ENCODE measurements around the gene KNTC1. TPM values are rescaled to one million over a fixed set of nuclear protein-coding genes. Genes with fewer than 3 reads are reported as not detected.
"Not testable (repeated sequence)": the region's sequence is repeated elsewhere in the genome, so short reads cannot be mapped to it uniquely, and the experiment has no call there.

The KNTC1 gene
- total RNA-seq, 4 donors from 2014 or later: 10.6 to 79.4 (median 23.1) TPM

GRCh38 chr12:122590990-122591389 lies 63.9 kb downstream of the KNTC1 start:
- Histone ChIP-seq H3K4me3 (no peak overlapping the region), H3K4me1 (no peaks in the 10 kb centered on the region), H3K27me3 (no peaks in the 10 kb centered on the region), H3K9me3 (no peaks in the 10 kb centered on the region), H3K36me3 (peaks cover 0 to 12% (median 2%) of the 10 kb centered on the region in 4 donors), H3K27ac (no peak overlapping the region)
- no peak for TF ChIP-seq POLR2AphosphoS5 (IDR thresholded peaks at IDR 0.05)
- TF ChIP-seq POLR2A (IDR thresholded peaks at IDR 0.05): no peak
- in situ Hi-C loops (cut with MboI; ENCODE audit: low pct_ligation_motif_present in 1 of 4, low pct_unique_long_range_greater_than_20kb in 1 of 4, low sequenced_read_pairs in 3 of 4) (no loop called here), intact Hi-C loops (cut with DNase I; ENCODE audit: low total_unique reads) (no loop called here)
- no peak for DNase-seq
- 94 to 95% methylated on average over 7 of the region's 7 CpGs for WGBS, 2 donors (ENCODE audit: low coverage in 1 of 2)

GRCh38 chr12:122591966-122592365 lies 64.9 kb downstream of the KNTC1 start:
- H3K4me3 ChIP-seq; H3K4me1 ChIP-seq; H3K27me3 ChIP-seq; in situ Hi-C loops (cut with MboI; ENCODE audit: low pct_ligation_motif_present in 1 of 4, low pct_unique_long_range_greater_than_20kb in 1 of 4, low sequenced_read_pairs in 3 of 4); H3K9me3 ChIP-seq; intact Hi-C loops (cut with DNase I; ENCODE audit: low total_unique reads); H3K27ac ChIP-seq; DNase-seq: not testable (repeated sequence)
- WGBS, 2 donors (ENCODE audit: low coverage in 1 of 2): 96% methylated on average over 10 of the region's 30 CpGs; no CpG with 5 or more reads in 1 of the 2 donors
- peaks cover 0 to 12% (median 0%) of the 10 kb centered on the region in 4 donors for H3K36me3 ChIP-seq

- DNase-seq; H3K27ac ChIP-seq; H3K4me3 ChIP-seq; intact Hi-C loops (cut with DNase I; ENCODE audit: low total_unique reads); H3K4me1 ChIP-seq; H3K9me3 ChIP-seq; H3K27me3 ChIP-seq; in situ Hi-C loops (cut with MboI; ENCODE audit: low pct_ligation_motif_present in 1 of 4, low pct_unique_long_range_greater_than_20kb in 1 of 4, low sequenced_read_pairs in 3 of 4): not testable (repeated sequence)
- WGBS, 2 donors (ENCODE audit: low coverage in 1 of 2): 85% methylated on average over 8 of the region's 8 CpGs; no CpG with 5 or more reads in 1 of the 2 donors
- H3K36me3 ChIP-seq: peaks cover 0 to 12% (median 0%) of the 10 kb centered on the region in 4 donors
Observed at GRCh38 chr12:122592543-122592942, 65.5 kb downstream of the KNTC1 start.

GRCh38 chr12:122593910-122594309 lies 66.9 kb downstream of the KNTC1 start:
- DNase-seq: no peak
- TF ChIP-seq POLR2AphosphoS5 (IDR thresholded peaks at IDR 0.05) (no peak), EP300 (IDR thresholded peaks at IDR 0.05; ENCODE audit: low read depth) (no peak), POLR2A (IDR thresholded peaks at IDR 0.05) (no peak), CTCF (IDR thresholded peaks at IDR 0.05) (no peak)
- in situ Hi-C loops (cut with MboI; ENCODE audit: low pct_ligation_motif_present in 1 of 4, low pct_unique_long_range_greater_than_20kb in 1 of 4, low sequenced_read_pairs in 3 of 4): no loop called here
- intact Hi-C loops (cut with DNase I; ENCODE audit: low total_unique reads): no loop called here
- no peaks in the 10 kb centered on the region for H3K9me3 ChIP-seq
- H3K36me3 ChIP-seq: peaks cover 0 to 12% (median 0%) of the 10 kb centered on the region in 4 donors
- WGBS, 2 donors (ENCODE audit: low coverage in 1 of 2): 82 to 100% methylated on average over 1 of the region's 1 CpG
- H3K27me3 ChIP-seq: no peaks in the 10 kb centered on the region
- no peak overlapping the region for H3K4me3 ChIP-seq
- no peak overlapping the region for H3K27ac ChIP-seq
- H3K4me1 ChIP-seq: no peaks in the 10 kb centered on the region

GRCh38 chr12:122596838-122597237 lies 69.8 kb downstream of the KNTC1 start:
- H3K9me3 ChIP-seq: no peaks in the 10 kb centered on the region
- in situ Hi-C loops (cut with MboI; ENCODE audit: low pct_ligation_motif_present in 1 of 4, low pct_unique_long_range_greater_than_20kb in 1 of 4, low sequenced_read_pairs in 3 of 4) (no loop called here), intact Hi-C loops (cut with DNase I; ENCODE audit: low total_unique reads) (no loop called here)
- H3K4me3 ChIP-seq: no peak overlapping the region
- H3K36me3 ChIP-seq: no peaks in the 10 kb centered on the region
- H3K27ac ChIP-seq: no peak overlapping the region
- no peaks in the 10 kb centered on the region for H3K4me1 ChIP-seq
- H3K27me3 ChIP-seq: no peaks in the 10 kb centered on the region
- no peak for DNase-seq
- TF ChIP-seq EP300 (IDR thresholded peaks at IDR 0.05; ENCODE audit: low read depth) (no peak), CTCF (IDR thresholded peaks at IDR 0.05) (no peak), POLR2AphosphoS5 (IDR thresholded peaks at IDR 0.05) (no peak), POLR2A (IDR thresholded peaks at IDR 0.05) (no peak)

- no peak overlapping the region for H3K27ac ChIP-seq
- TF ChIP-seq POLR2AphosphoS5 (IDR thresholded peaks at IDR 0.05) (no peak), CTCF (IDR thresholded peaks at IDR 0.05) (no peak), POLR2A (IDR thresholded peaks at IDR 0.05) (no peak), EP300 (IDR thresholded peaks at IDR 0.05; ENCODE audit: low read depth) (no peak)
- in situ Hi-C loops (cut with MboI; ENCODE audit: low pct_ligation_motif_present in 1 of 4, low pct_unique_long_range_greater_than_20kb in 1 of 4, low sequenced_read_pairs in 3 of 4) (no loop called here), intact Hi-C loops (cut with DNase I; ENCODE audit: low total_unique reads) (no loop called here)
- no peaks in the 10 kb centered on the region for H3K36me3 ChIP-seq
- no peaks in the 10 kb centered on the region for H3K9me3 ChIP-seq
- no peaks in the 10 kb centered on the region for H3K4me1 ChIP-seq
- H3K4me3 ChIP-seq: no peak overlapping the region
- no peaks in the 10 kb centered on the region for H3K27me3 ChIP-seq
- DNase-seq: no peak
- WGBS, 2 donors (ENCODE audit: low coverage in 1 of 2): 95 to 100% methylated on average over 2 of the region's 2 CpGs
Observed at GRCh38 chr12:122602456-122602855, 75.4 kb downstream of the KNTC1 start.

Measured in transverse colon (tissue), 4 donors.